Astrocyte of the cerebellum (primary cell): ENCODE data around the gene PDE6G.
A peak's percentile ranks its signal among the peaks of the same experiment; 100 is the strongest.
"Not testable (repeated sequence)": the region's sequence is repeated elsewhere in the genome, so short reads cannot be mapped to it uniquely, and the experiment has no call there.

Experiments
- DNase-seq: peaks from one replicate; pipeline ENCODE4 v3.0.0-alpha.2; 2011; ENCODE audit warnings: low read depth
- H3K4me3 ChIP-seq: 2 replicates; pipeline ENCODE4 v1.5.1; 2011; ENCODE audit warnings: mild to moderate bottlenecking, low read depth, low read length, moderate library complexity
- in situ Hi-C: cut with HindIII; loops from 2 replicates; pipeline ENCODE4 v1.10.0; 2017; ENCODE audit warnings: low sequenced_read_pairs
- TF ChIP-seq, protein P1 (sequence below): IDR thresholded peaks from 2 replicates; pipeline ENCODE4 v1.5.1; 2012; ENCODE audit warnings: low read length, low read depth, moderate library complexity, mild to moderate bottlenecking; ENCODE audit errors: missing control alignments

Gene PDE6G

GRCh38 chr17:81636505-81637288, 19.6 kb downstream of the PDE6G start, which contains the start of the genes NPLOC4 and TSPAN10:
Gene NPLOC4 (minus strand): TSS chr17:81637112. CDS start chr17:81636930, 182 bp downstream.
Gene TSPAN10 (plus strand): TSS chr17:81637196. CDS start chr17:81642413, 5,217 bp downstream.
- in situ Hi-C loops = no loop called here
- TF ChIP-seq, protein P1, sequence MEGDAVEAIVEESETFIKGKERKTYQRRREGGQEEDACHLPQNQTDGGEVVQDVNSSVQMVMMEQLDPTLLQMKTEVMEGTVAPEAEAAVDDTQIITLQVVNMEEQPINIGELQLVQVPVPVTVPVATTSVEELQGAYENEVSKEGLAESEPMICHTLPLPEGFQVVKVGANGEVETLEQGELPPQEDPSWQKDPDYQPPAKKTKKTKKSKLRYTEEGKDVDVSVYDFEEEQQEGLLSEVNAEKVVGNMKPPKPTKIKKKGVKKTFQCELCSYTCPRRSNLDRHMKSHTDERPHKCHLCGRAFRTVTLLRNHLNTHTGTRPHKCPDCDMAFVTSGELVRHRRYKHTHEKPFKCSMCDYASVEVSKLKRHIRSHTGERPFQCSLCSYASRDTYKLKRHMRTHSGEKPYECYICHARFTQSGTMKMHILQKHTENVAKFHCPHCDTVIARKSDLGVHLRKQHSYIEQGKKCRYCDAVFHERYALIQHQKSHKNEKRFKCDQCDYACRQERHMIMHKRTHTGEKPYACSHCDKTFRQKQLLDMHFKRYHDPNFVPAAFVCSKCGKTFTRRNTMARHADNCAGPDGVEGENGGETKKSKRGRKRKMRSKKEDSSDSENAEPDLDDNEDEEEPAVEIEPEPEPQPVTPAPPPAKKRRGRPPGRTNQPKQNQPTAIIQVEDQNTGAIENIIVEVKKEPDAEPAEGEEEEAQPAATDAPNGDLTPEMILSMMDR = no peak
- peak; percentile 52 for DNase-seq
- peak within 1 kb of the TSS; percentile 91 for H3K4me3 ChIP-seq

GRCh38 chr17:81635973-81636504, 20.3 kb downstream of the PDE6G start:
- H3K4me3 ChIP-seq = peak overlapping the region; percentile 91
- DNase-seq = no peak
- TF ChIP-seq, protein P1 = no peak
- in situ Hi-C loops = no loop called here

- H3K4me3 ChIP-seq = peak overlapping the region; percentile 91
- no peak for DNase-seq
- in situ Hi-C loops = no loop called here
- TF ChIP-seq, protein P1 = no peak
Observed at GRCh38 chr17:81635431-81635830, 20.9 kb downstream of the PDE6G start.

GRCh38 chr17:81631482-81631881, 24.9 kb downstream of the PDE6G start:
- DNase-seq = no peak
- no peak overlapping the region for H3K4me3 ChIP-seq
- TF ChIP-seq, protein P1 = no peak
- in situ Hi-C loops = no loop called here

DNA sequence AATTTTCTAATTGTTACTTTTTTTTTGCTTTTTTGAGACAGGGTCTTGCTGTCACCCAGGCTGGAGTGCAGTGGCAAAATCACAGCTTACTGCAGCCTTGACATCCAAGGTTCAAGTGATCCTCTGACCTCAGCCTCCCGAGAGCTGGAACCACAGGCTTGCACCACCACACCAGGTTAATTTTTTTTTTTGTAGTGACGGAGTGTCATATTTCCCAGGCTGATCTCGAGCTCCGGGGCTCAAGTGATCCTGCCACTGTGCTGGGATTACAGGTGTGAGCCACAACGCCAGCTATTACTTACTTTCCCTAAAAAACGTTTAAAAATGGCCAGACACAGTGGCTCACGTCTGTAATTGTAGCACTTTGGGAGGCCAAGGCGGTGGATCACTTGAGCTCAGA, 26.1 kb downstream of the PDE6G start:
- no peak for DNase-seq
- in situ Hi-C loops = no loop called here

GRCh38 chr17:81621494-81622130, 34.7 kb downstream of the PDE6G start:
- in situ Hi-C loops = no loop called here
- TF ChIP-seq, protein P1 = no peak
- no peak for DNase-seq

More for the DNA sequence above, 26.1 kb downstream of the PDE6G start:
- TF ChIP-seq, protein P1 = no peak
- H3K4me3 ChIP-seq = no peak overlapping the region

GRCh38 chr17:81618307-81618706, 38.0 kb downstream of the PDE6G start:
- H3K4me3 ChIP-seq, DNase-seq, in situ Hi-C loops: not testable (repeated sequence)

More at GRCh38 chr17:81621494-81622130, 34.7 kb downstream of the PDE6G start:
- H3K4me3 ChIP-seq = no peak overlapping the region
